Fibroblast of the aortic adventitia (primary cell): ENCODE data around the gene PRKG1. TPM values are rescaled to one million over a fixed set of nuclear protein-coding genes. Genes with fewer than 3 reads are reported as not detected.
A peak's percentile ranks its signal among the peaks of the same experiment; 100 is the strongest.
"Not testable (repeated sequence)": the region's sequence is repeated elsewhere in the genome, so short reads cannot be mapped to it uniquely, and the experiment has no call there.

ENCODE experiments used
- DNase-seq: peaks from one replicate; pipeline ENCODE4 v3.0.0-alpha.2; 2010; ENCODE audit warnings: low read depth
- H3K4me3 ChIP-seq: 2 replicates; pipeline ENCODE4 v1.5.1; 2011; ENCODE audit warnings: low read depth, mild to moderate bottlenecking, control low read depth, low read length, moderate library complexity
- total RNA-seq: library from RNA; depleted of rRNA; stranded (reverse); fragments of >200 nt; gene quantifications from 2 replicates; pipeline ENCODE4 v1.2.3, GENCODE V29; 2012; ENCODE audit warnings: low replicate concordance
- TF ChIP-seq, protein P1 (sequence below): IDR thresholded peaks from 2 replicates; pipeline ENCODE4 v1.5.1; 2011; ENCODE audit warnings: mild to moderate bottlenecking, low read length, control low read depth, inconsistent platforms; ENCODE audit not compliant: insufficient read depth

PRKG1 gene
- total RNA-seq, 1 donor = 45.6 TPM

DNA sequence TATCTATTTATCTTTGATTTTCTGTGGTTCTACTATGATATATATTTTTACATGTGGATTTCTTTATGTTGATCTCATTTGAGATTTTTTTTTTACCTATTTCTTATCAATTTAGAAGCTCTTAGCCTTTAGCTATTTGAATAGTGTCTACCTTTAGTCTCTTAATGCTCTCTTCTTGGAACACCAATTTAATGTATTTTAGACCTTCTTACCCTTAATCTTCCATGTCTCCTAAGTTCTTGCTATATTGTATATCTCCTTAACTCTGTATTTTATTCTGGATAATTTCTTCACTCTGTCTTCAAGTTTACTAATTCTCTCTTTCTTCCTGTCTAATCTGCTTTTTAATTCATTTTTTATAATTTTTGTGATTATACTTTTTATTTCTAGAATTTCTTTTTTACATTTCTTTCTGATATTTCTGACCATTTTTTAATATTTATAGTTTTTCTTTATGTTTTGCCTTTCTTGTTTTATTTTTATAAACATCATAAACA, 597.8 kb downstream of the PRKG1 start:
- H3K4me3 ChIP-seq = no peak overlapping the region
- DNase-seq = no peak
- TF ChIP-seq, protein P1, sequence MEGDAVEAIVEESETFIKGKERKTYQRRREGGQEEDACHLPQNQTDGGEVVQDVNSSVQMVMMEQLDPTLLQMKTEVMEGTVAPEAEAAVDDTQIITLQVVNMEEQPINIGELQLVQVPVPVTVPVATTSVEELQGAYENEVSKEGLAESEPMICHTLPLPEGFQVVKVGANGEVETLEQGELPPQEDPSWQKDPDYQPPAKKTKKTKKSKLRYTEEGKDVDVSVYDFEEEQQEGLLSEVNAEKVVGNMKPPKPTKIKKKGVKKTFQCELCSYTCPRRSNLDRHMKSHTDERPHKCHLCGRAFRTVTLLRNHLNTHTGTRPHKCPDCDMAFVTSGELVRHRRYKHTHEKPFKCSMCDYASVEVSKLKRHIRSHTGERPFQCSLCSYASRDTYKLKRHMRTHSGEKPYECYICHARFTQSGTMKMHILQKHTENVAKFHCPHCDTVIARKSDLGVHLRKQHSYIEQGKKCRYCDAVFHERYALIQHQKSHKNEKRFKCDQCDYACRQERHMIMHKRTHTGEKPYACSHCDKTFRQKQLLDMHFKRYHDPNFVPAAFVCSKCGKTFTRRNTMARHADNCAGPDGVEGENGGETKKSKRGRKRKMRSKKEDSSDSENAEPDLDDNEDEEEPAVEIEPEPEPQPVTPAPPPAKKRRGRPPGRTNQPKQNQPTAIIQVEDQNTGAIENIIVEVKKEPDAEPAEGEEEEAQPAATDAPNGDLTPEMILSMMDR = no peak

DNA sequence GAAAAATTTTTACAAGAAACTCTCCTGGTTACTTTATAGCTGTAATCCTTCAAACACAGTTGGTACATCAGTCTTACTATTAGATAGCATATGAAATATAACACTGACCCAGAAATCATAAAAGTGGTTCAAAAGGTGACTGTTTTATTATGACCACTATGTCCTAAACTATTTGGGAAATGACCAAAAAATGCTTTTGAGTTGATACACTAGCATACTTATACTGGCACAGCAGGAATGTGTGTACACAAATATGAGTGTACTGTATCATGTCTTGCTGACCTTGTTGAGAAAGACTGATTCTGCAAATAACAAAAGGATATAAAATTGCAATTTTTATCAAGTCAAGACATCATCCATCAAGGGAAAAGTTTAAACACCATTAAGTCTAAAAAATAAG, 600.8 kb downstream of the PRKG1 start:
- no peak for DNase-seq
- TF ChIP-seq, protein P1 = no peak
- no peak overlapping the region for H3K4me3 ChIP-seq

DNA sequence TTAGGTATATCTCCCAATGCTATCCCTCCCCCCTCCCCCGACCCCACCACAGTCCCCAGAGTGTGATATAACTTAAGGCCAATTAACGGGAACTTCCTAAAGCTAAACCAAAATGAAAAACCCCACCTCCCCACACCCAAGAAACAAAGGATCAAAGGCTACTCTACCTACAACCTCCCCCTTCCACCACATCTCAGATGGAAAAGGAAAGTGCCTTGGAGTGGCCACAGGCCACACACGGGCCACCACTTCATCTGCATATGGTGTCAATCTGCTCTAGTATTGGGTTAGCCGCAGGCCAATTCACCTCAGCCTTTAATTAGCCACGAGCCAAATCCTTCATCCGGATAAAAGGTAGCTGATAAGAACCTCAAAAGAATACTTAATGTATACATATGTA, 605.6 kb downstream of the PRKG1 start:
- no peak overlapping the region for H3K4me3 ChIP-seq
- no peak for DNase-seq
- TF ChIP-seq, protein P1 = no peak

DNA sequence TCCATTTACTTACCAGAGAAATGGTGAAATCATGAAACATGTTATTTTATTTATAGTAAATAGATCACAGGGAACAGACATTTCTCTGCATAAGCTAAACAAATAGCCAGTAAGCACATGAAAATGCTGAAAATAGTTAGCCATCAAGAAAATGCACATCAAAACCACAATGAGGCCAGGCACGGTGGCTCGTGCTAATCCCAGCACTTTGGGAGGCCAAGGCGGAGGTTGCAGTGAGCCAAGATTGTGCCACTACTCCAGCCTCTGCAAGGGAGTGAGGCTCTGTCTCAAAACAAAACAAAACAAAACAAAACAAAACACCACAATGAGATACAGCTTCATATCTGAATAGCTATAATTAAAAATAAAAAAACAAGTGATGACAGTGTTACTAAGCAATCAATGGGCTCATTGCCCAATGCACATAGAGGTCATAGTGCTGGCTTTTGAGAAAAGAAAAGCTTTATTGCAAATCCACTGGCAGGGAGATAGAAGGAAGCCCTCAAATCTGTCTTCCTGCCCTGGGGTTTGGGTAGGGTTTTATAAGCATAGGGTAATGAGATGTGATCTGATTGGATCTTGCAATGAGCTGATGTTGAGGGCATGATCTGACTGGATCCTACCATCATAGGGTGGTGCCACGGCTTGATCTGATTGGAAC, 608.9 kb downstream of the PRKG1 start:
- H3K4me3 ChIP-seq = no peak overlapping the region
- TF ChIP-seq, protein P1 = no peak
- DNase-seq = peak; percentile 71

DNA sequence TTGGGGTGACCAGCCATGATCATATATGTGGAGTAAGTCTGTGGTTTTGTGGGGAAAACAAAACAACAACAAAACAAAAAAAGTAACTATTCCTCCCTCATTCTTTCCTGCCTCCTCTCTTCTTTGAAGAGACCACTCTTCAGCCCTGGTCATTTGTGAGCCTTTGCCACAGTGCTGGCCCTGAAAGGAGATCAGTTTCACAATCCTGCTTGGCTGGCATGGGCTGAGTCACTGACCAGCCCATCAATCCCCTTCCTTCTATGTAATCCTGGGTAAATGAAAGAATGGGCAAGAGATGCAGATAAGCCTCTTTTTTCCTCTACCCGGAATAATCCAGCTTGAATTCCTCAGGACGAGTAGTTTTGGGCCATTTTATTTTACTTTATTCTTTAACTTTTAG, 611.5 kb downstream of the PRKG1 start:
- TF ChIP-seq, protein P1 = no peak
- no peak for DNase-seq
- H3K4me3 ChIP-seq = no peak overlapping the region

DNA sequence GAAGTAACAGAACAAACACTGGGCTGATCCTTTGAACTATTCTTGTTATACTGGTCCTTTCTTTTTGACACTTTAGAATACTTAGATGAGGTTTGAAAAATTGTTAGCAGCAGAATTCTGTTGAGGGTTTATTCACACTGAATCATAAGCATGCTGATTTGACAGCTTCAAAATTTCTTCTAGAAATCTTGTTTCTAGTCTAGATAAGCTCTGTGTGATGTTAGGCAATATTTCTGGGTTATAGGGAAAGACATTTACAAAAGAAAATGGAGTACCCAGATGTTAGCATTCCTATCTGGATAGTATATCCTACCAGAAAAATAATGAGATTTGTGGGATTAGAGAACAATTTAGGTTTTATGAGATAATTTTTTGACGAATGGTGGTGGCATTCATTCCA, 613.0 kb downstream of the PRKG1 start:
- no peak overlapping the region for H3K4me3 ChIP-seq
- no peak for DNase-seq
- TF ChIP-seq, protein P1 = no peak

DNA sequence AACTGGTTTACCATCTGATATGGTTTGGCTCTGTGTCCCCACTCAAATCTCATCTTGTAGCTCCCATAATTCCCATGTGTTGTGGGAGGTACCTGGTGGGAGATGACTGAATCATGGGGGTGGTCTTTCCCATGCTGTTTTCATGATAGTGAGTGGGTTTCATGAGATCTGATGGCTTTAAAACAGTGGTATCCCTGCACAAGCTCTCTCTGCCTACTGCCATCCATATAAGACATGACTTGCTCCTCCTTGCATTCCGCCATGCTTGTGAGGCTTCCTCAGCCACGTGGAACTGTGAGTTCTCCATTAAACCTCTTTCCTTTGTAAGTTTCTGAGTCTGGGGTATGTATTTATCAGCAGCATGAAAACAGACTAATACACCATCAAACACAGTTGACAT, 614.5 kb downstream of the PRKG1 start:
- not testable (repeated sequence) for DNase-seq, H3K4me3 ChIP-seq
